ENCODE measurements around the gene BRIX1.

BRIX1 gene, protein sequence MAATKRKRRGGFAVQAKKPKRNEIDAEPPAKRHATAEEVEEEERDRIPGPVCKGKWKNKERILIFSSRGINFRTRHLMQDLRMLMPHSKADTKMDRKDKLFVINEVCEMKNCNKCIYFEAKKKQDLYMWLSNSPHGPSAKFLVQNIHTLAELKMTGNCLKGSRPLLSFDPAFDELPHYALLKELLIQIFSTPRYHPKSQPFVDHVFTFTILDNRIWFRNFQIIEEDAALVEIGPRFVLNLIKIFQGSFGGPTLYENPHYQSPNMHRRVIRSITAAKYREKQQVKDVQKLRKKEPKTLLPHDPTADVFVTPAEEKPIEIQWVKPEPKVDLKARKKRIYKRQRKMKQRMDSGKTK

DNA sequence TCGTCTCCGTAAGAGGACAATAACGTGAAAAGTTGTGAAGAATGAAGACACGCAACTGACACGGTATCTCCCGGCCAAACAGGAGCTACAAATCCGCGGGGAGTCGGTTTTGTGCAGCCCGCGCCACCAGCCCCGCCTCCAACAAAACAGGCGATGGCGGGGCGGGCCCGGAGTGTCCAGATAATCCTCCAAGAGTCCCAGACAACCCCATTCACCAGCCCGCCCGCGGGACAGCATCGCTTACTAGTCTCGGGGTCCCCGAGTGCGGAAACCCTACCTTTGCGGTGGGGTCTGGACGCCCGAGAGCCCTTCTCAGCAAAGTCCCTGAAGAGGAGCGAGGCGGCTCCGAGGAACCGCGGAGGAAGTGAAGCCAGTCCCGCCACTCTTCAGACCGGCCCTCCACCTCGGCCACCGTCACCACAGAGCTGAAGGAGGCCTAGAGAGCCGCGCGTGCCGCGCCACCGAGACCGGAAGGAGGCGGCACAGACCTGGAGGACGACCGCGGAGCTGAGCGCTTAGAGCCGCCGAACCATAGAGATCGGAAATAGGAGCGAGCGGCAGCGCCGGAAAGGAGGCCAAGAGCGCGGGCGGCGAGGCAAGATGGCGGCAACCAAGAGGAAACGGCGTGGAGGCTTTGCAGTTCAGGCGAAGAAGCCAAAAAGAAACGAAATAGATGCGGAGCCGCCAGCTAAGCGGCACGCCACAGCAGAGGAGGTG, at the start of gene BRIX1, which contains the start of gene RAD1:
BRIX1 (plus strand) TSS at position 573 of the 717 bp plus-strand sequence; CDS start at position 601, 28 bp downstream.
RAD1 (minus strand) TSS at position 366 of the 717 bp plus-strand sequence. CDS start 612 bp downstream, outside the sequence.
- peak; percentile 48 to 92 for DNase-seq

DNA sequence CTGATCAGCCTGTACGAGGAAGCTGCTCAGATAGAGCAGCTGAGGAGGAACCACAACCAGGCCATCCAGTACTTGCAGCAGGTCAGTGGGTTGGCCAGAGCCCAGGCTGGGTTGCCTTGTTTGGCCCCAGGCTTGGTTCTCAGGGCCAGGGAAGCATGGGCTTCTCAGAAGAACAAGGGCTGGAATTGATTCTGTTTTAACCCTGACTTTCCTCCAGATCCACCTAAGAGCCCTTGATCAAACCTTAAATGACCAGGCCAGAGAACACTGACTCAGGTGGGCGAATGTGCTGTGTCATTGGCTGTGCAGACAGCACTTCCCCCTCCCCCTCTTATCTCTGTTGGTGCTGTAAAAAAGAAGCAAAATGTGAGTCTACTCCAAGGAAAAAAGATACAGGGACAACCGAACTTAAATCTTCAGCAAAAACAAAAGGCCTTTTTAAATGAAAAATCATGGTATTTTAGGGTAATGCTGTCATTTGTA, 48.5 kb upstream of the BRIX1 start:
- DNase-seq, result no peak

DNA sequence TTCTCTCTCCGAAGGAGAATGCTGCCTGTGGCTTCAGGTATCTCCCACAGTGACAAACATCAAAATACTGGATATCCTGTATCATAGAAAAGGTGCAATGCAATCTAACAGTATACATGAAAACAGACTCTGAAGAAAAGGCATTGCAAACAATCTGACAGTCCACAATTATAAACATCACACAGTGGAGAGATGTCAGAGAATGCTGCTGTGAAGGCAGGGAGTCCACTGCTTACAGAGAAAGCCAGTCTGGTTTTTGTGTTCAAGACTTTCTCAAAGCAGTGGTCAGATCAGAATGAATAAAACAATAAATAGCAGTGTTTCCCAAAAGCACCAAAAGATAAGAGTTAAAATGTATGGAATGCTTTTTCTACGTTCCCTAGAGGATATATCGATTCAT, 47.9 kb upstream of the BRIX1 start:
- DNase-seq, result no peak

DNA sequence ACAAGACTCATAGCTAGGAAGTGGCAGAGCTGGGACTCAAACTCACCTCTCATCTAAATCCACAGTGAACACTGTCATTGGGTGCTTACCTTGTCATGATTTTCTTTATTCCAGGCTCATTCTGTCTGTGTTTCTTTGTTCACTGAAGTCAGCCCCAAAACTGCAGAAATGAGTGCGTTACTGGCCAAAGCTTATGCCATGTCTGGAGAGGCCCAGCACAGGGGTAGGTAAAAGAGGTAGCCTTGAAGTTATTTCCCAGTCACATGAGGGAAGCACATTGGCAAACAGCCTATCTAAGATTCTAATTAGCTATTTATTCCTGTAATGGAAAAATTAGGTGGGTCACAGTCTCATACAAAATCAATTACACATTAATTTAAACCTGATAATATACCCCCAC, 46.7 kb upstream of the BRIX1 start:
- DNase-seq, result no peak

DNA sequence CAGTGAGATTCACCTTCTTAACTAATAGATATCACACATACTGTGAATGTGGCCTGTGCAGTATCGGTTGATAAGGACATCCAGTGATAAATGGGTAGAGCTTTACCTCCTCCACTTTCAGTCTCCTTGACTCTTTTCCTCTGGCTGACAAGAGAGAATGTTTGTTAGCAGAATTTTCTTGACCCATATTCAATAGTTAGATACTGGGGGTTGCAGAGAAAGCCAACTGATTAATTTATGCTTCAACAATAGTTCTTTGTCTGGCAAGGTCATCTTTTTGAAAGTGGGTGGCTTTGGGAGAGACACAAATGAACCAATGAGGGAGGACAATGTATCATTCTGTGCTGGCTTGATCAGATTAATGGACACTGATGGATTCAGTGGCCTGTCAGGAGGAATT, 46.3 kb upstream of the BRIX1 start:
- no peak for DNase-seq

DNA sequence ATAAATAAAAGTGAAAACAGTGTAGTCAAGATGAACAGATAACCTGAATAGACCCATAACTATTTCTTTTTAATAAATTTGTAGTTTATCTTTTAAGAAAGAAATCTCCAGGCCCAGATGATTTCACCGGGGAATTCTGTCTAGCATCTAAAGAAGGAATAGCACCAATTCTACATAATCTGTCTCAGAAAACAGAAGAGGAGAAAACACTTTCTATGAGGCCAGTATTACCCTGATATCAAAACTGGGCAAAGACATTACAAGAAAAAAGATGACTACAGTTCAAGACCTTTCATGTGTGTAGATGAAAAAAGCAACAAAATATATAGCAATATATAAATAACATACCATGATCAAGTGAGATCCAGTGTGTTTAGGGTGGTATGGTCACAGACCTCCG, 45.1 kb upstream of the BRIX1 start:
- no peak for DNase-seq

DNA sequence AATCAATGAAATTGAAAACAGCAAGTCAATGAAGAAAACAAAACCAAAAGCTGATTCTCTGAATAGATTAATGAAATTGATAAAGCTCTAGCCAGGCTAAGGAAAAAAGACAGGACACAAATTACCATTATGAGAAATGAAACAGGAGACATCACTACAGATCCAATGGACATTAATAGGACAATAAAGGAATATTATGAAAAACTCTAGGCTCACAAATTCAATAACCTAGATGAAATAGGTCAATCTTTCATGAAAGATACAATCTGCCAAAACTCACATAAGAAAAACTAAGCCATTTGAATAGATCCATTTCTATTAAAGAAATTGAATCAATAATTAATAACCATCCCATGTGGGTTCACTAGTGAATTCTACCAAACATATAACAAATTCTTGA, 39.2 kb upstream of the BRIX1 start:
- no peak for DNase-seq

DNA sequence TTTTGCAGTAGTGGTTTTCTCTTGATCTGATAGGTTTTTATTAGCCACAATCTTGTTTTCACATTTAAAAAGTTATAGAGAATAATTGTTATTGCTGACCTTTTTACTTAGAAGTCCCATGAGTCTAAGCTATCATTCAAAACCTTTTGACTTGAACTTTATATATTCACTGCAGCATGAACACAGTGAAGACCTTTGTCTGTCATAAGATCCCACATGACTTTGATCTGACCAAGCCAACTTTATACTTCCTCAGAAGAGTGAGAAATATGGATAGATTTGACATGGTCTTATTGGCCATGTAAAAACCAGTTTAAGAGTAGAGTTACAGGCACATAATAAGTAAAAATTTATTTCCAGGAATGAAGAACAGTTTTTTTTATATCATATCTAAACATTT, 34.3 kb upstream of the BRIX1 start:
- DNase-seq, result no peak

DNA sequence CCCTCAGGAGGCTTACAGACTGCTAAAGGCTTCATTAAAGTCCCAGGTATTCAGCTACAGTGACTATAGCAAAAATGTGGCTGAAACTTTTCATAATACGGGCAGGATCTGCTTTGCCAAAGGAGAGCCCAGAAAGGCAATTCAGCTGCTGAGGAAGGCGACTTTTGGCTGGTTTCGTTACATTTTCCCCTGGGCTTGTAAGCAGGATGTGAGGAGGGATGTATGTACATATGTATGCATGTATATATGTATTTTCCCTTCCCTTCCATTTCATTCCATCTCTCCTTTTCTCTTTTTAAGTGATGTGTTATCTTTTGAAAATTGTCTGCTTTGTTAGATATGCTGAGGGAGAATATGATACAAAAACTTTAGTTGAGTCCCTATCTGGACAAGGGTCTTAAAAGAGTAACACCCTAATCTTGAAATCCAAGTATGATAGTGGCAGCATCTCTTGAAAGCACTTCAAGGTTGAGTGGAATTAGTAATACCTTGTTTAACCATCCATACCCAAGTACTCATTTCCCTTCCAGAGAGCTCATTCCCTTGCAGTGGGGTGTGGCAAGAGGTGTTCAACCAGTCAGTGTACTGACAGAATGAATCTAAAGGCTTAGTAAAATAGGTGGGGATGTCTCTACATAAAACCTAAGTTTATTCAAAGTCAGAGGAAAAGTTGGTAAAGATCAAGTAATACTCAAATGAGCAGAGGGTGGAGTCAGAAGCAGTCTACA, 29.0 kb upstream of the BRIX1 start:
- no peak for DNase-seq

DNA sequence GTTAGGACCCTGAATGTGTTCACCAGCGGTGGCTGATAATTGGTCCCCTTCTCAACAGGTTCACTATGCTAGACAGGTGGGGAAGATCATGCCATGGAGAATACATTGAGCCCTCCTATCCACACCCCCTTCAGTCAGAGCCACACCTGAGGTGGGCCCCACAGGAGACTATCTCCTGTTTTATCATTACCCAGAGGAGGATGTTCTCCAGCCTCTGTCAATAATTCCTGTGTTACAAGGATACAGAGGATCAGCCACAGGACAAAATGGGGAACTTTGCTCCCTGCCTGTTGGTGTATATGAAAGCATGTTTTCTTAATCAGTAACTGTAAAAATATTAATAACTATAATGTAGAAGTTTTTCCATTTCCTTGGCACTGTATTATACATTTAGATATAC, 26.1 kb upstream of the BRIX1 start:
- no peak for DNase-seq

DNA sequence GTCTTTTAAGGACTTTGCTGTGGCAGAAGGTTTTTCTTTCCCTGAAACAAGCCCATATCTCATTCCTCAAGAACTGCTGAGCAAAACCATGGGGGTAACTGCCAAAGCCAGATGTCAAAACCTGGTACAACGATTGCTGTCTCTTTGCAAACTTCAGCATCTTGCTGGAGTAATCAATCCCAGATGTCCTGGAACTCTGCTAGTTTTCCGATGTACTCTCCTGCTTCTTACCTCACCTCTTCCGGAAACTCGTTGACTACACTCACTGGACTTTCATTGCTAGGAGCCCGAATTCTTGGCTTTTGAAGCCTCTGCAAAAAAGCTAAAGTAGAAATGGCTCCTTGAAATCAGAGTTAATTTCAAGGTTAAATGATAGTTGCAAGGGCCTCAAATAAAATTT, 23.5 kb upstream of the BRIX1 start:
- DNase-seq, result no peak

DNA sequence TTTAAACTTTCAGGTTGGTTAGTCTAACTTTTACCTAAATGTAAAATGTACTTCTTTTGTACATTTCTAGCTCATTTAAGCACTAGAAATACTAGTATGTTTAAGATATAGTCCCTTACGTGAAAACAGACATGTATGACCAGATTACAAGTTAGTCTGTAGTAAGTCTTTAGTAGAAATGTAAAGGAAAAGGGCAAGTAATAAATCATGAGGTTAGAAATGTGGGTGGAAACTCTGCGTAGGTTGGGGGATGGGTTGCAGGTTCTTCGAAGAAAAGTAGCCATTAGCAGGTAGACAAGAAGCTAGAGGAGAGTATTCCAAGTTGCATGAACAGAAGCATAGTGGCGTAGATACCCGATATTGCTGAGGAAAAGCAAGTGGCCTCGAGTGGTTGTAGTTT, 23.1 kb upstream of the BRIX1 start:
- DNase-seq, result no peak

DNA sequence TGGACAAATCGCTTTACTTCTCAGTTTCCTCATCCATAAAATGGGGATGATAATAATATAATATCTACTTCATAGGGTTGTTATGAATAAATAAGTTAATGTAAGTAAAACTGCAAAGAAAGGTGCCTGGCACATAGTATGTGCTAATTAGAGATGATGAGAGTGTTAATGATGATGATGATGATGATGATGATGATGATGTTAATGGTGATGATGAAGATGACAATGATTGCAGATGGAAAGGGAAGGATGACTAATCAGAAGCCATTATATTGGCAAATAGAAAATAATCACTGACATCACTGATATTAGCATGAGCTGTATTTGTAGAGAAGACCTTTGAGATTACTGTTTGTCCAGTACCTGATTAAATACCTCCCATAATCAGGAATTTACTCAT, 20.8 kb upstream of the BRIX1 start:
- no peak for DNase-seq

DNA sequence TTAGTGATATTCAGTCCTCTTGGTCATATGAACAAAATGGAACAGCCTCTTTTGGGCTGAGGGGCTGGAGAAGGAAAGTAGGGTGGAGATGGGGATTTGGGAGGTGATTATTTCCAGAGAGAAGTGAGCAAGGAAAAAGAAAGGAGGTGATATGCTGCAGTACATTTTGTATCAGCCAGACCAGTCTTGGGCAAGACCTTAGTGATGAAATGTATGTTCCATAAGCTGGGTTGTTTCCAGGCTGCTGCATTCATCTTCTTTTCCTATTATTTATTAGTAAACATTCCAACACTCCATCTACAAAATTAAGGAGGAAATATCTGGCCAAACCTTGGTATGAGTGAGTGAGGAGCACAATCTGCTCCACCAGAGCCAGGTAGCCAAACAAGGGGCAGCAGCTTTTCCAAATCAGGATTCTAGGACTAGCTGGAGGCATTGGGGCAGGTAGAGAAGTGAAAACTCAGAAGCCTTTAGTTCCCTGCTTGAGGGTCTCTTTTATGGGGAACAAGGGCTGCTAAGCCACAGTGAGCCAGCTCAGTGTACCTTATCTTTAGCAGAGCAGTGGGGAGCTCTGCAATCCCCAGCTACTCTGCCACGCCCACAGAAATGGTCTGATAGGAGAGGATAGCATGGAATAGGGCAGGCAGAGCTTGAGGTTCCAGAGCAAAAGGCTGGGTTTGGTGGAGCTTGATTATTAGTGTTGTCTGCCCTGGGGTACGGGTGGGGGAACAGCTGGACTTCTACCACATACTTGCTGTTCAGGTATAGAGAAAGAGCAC, 19.7 kb upstream of the BRIX1 start:
- no peak for DNase-seq

DNA sequence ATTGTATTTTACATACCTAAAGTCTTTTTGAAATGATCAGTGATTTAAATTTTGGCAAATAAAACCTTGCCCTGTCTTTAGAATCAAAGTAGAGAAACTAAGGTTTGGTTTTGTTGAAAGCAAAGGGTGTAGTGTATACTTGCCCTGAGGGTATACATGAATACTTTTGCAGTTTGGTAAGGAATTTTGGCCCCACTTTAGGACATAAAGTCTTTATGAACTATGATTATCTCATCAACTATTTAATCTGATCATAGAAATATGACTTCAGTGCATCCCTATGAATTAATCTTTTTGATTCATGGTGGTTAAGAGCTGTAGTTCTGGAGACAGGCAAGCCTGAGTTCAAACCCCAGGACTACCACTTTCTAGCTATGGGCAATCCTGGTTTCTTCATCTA, 17.9 kb upstream of the BRIX1 start:
- no peak for DNase-seq

DNA sequence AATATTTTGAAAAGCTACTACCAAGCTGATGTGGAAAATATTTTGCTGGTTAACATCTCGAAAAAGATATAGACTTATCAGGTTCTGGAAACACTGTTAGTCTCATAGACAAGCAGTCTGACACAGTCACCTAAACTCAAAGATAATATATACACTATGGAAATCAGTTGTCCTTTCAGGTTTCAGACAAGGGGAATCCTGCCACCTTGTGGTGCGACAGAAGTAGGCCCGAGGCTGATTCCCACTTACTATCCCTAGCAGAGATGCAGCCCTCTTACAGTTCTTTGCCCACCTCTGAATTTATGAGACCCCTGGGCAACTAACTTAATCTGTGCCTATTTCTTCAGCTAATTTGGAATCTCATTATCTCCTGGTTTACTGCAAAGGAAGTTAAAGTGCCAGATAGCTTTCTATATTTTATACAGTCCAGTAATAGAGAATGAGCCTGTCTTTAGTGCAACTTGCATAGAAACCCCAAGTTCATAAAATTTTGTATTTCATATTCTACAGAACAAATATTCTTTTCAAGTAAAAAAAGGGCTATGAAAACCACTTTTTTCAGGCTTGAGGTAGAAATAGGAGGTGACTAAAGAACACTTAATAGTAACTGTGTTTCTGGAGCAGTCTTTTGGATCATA, 17.1 kb upstream of the BRIX1 start:
- DNase-seq, result peak in 1 of 2 experiments; percentile 61

DNA sequence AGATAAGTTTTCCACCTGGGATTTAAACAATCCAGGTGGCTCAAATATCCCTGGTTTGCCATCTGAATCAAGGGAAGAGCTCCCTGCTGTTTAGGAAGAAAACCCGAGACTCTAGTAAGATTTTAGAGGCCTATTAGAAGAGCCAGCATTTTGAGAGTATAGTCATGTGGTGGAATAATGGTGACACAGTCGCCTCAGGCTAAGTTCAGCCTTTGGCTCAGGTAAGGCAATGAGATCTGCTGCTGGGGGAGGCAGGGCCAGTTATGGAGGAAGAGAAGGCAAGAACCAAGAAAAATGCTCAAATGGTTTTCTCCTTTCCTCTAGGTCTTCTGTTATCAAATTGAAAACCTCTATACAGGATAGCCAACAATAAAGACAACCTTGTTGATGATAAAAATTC, 16.4 kb upstream of the BRIX1 start:
- DNase-seq, result no peak

DNA sequence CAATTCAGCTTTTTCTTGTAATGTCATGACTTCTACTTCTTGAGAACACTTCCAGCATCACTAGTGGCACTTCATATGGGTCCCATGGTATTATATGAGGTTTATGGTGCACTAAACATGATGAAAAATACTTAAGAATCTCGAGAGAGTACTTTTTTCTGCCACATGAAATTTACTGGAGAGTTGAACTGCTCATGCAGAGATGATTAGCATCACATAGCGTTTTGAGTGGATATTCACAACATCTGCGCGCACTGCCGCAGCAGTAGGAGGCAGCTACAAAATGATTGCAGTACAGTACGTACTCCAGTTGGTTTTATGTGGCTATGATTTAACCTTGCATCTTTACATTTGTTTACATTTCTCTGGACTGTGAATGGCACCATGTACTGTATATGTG, 14.9 kb upstream of the BRIX1 start:
- DNase-seq, result no peak

DNA sequence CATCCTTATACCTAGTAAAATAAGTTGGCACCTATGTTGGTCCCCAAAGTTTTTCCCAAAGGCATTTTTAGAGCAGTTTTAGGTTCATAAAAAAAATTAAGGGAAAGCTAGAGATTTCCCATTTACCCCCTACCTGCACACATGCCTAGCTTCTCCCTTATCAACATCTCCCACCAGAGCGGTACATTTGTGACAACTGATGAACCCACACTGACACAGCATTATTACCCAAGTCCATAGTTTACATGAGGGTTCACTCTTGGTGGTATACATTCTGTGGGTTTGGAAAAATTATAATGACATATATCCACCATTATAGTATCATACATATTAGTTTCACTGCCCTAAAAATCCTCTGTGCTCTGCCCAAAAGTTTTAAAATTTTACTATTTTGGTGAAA, 12.3 kb upstream of the BRIX1 start:
- no peak for DNase-seq

DNA sequence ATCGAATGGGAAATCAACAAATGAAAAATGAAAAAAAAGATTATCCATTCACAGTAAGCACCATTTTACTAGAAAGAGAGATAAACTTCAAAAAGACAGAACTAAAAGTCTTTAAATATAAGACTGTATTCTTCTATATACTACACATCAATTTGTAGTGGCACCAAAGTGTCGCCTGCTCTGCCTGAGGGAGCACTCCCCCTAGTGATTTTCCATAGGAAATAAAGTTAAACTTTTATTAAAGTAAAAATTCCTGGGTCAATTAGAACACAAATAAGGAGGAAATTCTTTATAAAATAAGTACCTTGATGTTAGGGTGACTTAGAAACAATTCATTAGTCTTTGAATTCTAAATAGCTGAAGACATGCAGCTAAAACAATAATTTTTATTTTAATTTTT, 9.9 kb upstream of the BRIX1 start:
- no peak for DNase-seq

DNA sequence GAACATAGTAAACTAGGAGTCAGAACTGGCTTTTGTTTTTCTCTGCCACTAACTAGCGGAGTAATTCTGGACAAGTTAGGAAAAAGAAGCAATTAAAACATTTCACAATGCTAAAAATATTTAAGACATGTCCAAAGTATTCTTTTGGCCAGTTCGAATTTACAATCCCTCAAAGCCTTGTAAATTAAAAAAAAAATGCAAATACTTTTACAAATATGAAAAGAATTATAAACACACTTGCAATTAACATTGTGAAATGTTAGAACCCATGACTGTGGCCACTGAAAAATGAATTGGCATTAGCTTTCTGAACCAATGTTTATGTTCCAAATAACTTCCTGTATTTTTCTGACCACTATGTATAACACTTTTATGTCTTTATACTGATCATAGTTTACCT, 2.4 kb upstream of the BRIX1 start:
- no peak for DNase-seq

DNA sequence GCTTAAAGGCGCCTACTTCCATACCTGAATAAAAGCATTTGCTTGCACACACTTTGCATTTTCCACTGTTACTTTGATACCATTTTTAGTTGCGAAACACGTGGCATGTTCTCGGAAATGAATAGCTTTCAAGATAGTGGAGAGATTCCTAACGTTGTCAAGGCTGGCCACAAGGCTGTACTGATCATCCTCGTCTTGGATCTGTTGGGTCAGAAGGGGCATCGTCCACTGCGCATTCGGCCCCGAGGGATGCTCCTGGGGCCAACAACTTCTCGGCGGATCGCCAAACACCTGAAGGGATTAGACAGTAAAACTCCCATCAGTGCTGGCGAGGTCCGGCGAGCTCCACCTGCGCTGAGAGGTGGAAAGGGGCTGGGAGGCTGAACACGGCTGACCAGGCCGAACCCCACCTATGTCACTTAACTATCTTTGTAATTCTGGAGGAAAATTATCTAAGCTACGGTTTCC, 806 bp upstream of the BRIX1 start:
- DNase-seq, result no peak

Data from cerebellar nuclear complex (tissue), 1 donor.